ENCODE data around the gene HPS1. TPM values are rescaled to one million over a fixed set of nuclear protein-coding genes. Genes with fewer than 3 reads are reported as not detected.

The HPS1 gene
- total RNA-seq = 54.9 and 59.7 TPM in 2 replicates

DNA sequence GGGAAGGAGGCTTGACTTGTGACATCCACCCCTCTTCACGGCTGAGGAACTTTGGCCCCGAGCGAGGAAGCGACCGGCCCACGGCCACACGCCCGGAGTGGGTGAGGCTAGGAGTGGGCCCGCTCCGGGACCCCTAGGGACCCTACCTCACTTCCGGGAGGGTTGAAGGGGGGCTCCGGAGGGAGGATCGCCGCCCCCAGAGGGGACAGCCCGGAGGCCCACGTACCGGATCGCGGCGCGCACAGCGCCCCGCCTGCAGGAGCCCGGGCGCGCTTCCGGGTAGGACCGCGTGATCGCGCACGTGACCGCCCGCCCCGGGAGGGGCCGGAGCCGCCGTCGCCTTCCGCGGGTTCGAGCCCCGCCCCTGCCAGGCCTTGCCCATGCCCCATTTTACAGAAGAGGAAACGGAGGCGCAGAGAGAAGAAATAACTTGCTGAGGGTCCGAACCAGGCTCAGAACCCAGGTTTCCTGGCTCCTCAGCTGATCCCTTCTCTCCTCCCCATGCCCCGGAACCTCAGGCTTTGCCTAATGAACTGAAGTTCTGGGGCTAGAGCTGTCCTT, at the start of gene HPS1:
Gene HPS1, minus strand, starts transcription at position 275 of the 561 bp plus-strand sequence. CDS start 3,695 bp downstream, outside the sequence.

DNA sequence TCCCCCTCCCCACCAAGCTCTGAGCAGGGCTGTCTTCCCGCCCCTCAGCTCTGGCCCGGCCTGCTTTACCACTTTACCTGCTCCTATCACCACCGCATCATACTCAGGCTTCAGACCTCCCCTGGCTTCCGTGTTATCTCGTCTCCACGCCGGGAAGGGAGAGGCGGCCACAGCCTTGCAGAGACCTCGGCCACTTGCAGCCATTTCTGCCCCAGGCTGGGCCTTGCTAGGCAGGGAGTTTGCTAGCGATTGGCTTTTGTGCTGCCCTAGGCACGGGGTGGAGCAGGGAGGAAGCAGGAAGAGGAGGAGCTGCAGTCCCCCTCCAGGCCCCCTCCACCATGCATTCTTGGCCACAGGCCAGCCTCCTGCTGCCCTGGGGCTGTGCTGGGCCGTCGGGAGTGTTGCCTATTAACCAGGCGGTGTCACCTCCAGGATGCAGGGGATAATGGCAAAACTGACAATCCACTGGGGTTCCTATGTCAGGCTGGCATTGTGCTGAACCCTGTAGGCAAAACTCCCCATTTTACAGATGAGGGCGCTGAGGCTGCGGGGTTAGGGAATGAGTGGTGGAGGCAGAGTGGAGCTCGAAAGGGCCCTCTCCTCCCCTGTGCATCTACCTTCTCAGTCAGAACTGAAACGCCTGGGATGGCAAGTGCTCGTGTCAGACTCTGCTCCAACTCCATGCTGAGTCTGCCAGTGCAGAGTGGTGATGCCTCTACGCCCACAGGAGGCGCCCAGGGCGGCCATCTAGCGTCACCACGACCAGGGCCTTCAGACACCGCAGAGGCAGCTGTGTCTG, 31.6 kb downstream of the HPS1 start, which contains the start of gene PYROXD2:
Gene PYROXD2, minus strand, starts transcription at position 251 of the 799 bp plus-strand sequence. Its CDS starts 47 bp downstream, at position 204.

Other genes starting within 250 kb of the HPS1 start
- 6.8 and 12.5 TPM in 2 replicates for gene LOXL4, start 178.7 kb downstream of the HPS1 start, total RNA-seq
- gene PYROXD2, start 31.8 kb downstream of the HPS1 start, total RNA-seq = 9.0 and 17.6 TPM in 2 replicates